Measurements from ENCODE around the gene MYO19.

- TF ChIP-seq CTCF (IDR thresholded peaks at IDR 0.05; ENCODE audit: low read depth, low read length, poor library complexity, severe bottlenecking) (no peak), EZH2phosphoT487 (IDR thresholded peaks at IDR 0.05; ENCODE audit: borderline replicate concordance, low read length) (no peak)
These were observed 25.2 kb downstream of the MYO19 start for GRCh38 chr17:36509272-36509985.
